IPS-NIHi11 (cell line): ENCODE results near the gene RWDD3.

ENCODE experiments used
- DNase-seq: peaks from one replicate; pipeline ENCODE4 v3.0.0; 2012; ENCODE audit warnings: mixed read lengths, low spot score

Gene RWDD3

GRCh38 chr1:95230256-95230655 is 3.8 kb upstream of the RWDD3 start:
- DNase-seq: no peak

- DNase-seq: no peak
Measured at GRCh38 chr1:95230768-95231191, 3.2 kb upstream of the RWDD3 start.

- DNase-seq: no peak
Measured at GRCh38 chr1:95232646-95233318, 1.2 kb upstream of the RWDD3 start.

- no peak for DNase-seq
Measured at GRCh38 chr1:95233319-95233736, 682 bp upstream of the RWDD3 start.

GRCh38 chr1:95236784-95237575 is 3.0 kb downstream of the RWDD3 start:
- no peak for DNase-seq

- no peak for DNase-seq
Measured at GRCh38 chr1:95237981-95238703, 4.1 kb downstream of the RWDD3 start.

GRCh38 chr1:95245029-95245428 is 11.0 kb downstream of the RWDD3 start:
- DNase-seq: no peak

GRCh38 chr1:95246511-95246910 is 12.5 kb downstream of the RWDD3 start:
- no peak for DNase-seq

- DNase-seq: no peak
Measured at GRCh38 chr1:95247607-95248006, 13.6 kb downstream of the RWDD3 start.

- no peak for DNase-seq
Measured at GRCh38 chr1:95249916-95250315, 15.9 kb downstream of the RWDD3 start.

GRCh38 chr1:95252422-95252821 is 18.4 kb downstream of the RWDD3 start:
- no peak for DNase-seq

- no peak for DNase-seq
Measured at GRCh38 chr1:95254959-95255358, 20.9 kb downstream of the RWDD3 start.

- no peak for DNase-seq
Measured at GRCh38 chr1:95255826-95256225, 21.8 kb downstream of the RWDD3 start.

GRCh38 chr1:95257758-95258157 is 23.7 kb downstream of the RWDD3 start:
- DNase-seq: no peak

GRCh38 chr1:95259245-95259644 is 25.2 kb downstream of the RWDD3 start:
- DNase-seq: no peak

- DNase-seq: no peak
Measured at GRCh38 chr1:95262913-95263312, 28.9 kb downstream of the RWDD3 start.

- DNase-seq: no peak
Measured at GRCh38 chr1:95263450-95263849, 29.4 kb downstream of the RWDD3 start.

- no peak for DNase-seq
Measured at GRCh38 chr1:95265106-95265505, 31.1 kb downstream of the RWDD3 start.

GRCh38 chr1:95276429-95276828 is 42.4 kb downstream of the RWDD3 start:
- DNase-seq: no peak

- DNase-seq: no peak
Measured at GRCh38 chr1:95278173-95279006, 44.4 kb downstream of the RWDD3 start.

GRCh38 chr1:95281781-95282517 is 47.9 kb downstream of the RWDD3 start:
- DNase-seq: no peak
